CD14-positive monocyte (primary cell): Measurements from ENCODE around the gene STRBP. TPM values are rescaled to one million over a fixed set of nuclear protein-coding genes. Genes with fewer than 3 reads are reported as not detected.

Experiments
- DNase-seq, 3 donors: peaks; one replicate each; pipeline ENCODE4 v3.0.0-alpha.2; 2011 to 2022
- H2AFZ ChIP-seq: 2 replicates; pipeline ENCODE4 v1.6.0; 2012; ENCODE audit warnings: mild to moderate bottlenecking, low read depth, low read length, inconsistent platforms; ENCODE audit not compliant: insufficient read depth, poor library complexity, severe bottlenecking
- H3K27ac ChIP-seq, 2 donors: 1 replicate in 1 of 2; 2 replicates in 1 of 2; pipeline ENCODE4 v1.5.1; 2012 to 2013; ENCODE audit warnings: low read length in 2 of 2, control low read depth in 1 of 2, inconsistent platforms in 1 of 2, low read depth in 1 of 2, mild to moderate bottlenecking in 1 of 2
- H3K27me3 ChIP-seq, 2 donors: one replicate each; pipeline versions ENCODE4 v1.6.0 to v1.6.1; 2011 to 2013; ENCODE audit warnings: low read length in 2 of 2; ENCODE audit not compliant: control insufficient read depth in 2 of 2, insufficient read depth in 2 of 2
- H3K36me3 ChIP-seq, 2 donors: replicated peaks in 1 of 2; 1 replicate in 1 of 2; 2 replicates in 1 of 2; pipeline versions ENCODE4 v1.5.1 to v1.6.1; 2012 to 2013; ENCODE audit warnings: low read length in 2 of 2, control low read depth in 1 of 2, inconsistent platforms in 1 of 2, mild to moderate bottlenecking in 1 of 2; ENCODE audit not compliant: insufficient read depth in 2 of 2, control insufficient read depth in 1 of 2
- H3K4me1 ChIP-seq, 2 donors: 1 replicate in 1 of 2; 2 replicates in 1 of 2; pipeline versions ENCODE4 v1.5.1 to v1.6.1; 2012 to 2013; ENCODE audit warnings: low read length in 2 of 2, control low read depth in 1 of 2, inconsistent platforms in 1 of 2, mild to moderate bottlenecking in 1 of 2, moderate library complexity in 1 of 2; ENCODE audit not compliant: insufficient read depth in 2 of 2, control insufficient read depth in 1 of 2
- H3K4me2 ChIP-seq: replicated peaks from 2 replicates; pipeline ENCODE3; 2012; ENCODE audit warnings: low read length, moderate library complexity, mild to moderate bottlenecking; ENCODE audit not compliant: poor library complexity, severe bottlenecking; ENCODE audit errors: extremely low read depth
- H3K4me3 ChIP-seq, 3 experiments: fragments of 200-600 bp in 1 of 3; sonication (generic) in 1 of 3; replicated peaks in 1 of 3; 1 replicate in 2 of 3; 2 replicates in 1 of 3; pipeline ENCODE4 v1.5.1; 2011 to 2013; ENCODE audit warnings: low read length in 3 of 3, mild to moderate bottlenecking in 3 of 3, control low read depth in 2 of 3, low read depth in 2 of 3, inconsistent platforms in 1 of 3, moderate library complexity in 1 of 3
- H3K79me2 ChIP-seq: 2 replicates; pipeline ENCODE4 v1.6.0; 2012; ENCODE audit warnings: mild to moderate bottlenecking, control low read depth, inconsistent platforms, low read length, moderate library complexity; ENCODE audit not compliant: insufficient read depth
- H3K9ac ChIP-seq: 2 replicates; pipeline ENCODE4 v1.6.0; 2017; ENCODE audit warnings: low read length, mild to moderate bottlenecking; ENCODE audit not compliant: insufficient read depth, poor library complexity, severe bottlenecking
- H3K9me3 ChIP-seq, 2 donors: replicated peaks in 1 of 2; 1 replicate in 1 of 2; 2 replicates in 1 of 2; pipeline versions ENCODE4 v1.5.1 to v1.6.1; 2012 to 2013; ENCODE audit warnings: low read length in 2 of 2, control low read depth in 1 of 2; ENCODE audit not compliant: control insufficient read depth in 1 of 2, insufficient read depth in 1 of 2
- H4K20me1 ChIP-seq: 2 replicates; pipeline ENCODE4 v1.6.0; 2012; ENCODE audit warnings: mild to moderate bottlenecking, low read length, control low read depth, moderate library complexity; ENCODE audit not compliant: insufficient read depth
- H3K27ac Mint-ChIP-seq, 7 donors: one replicate each; pipeline ENCODE4 v1.8.0; 2020; ENCODE audit warnings: mild to moderate bottlenecking in 7 of 7, mixed read lengths in 7 of 7, moderate library complexity in 6 of 7, inconsistent platforms in 2 of 7
- H3K27me3 Mint-ChIP-seq, 3 donors: one replicate each; pipeline ENCODE4 v1.8.0; 2021 to 2022; ENCODE audit warnings: low read depth in 3 of 3, mild to moderate bottlenecking in 3 of 3, mixed read lengths in 3 of 3, moderate library complexity in 3 of 3, inconsistent platforms in 1 of 3
- H3K36me3 Mint-ChIP-seq, 2 donors: one replicate each; pipeline ENCODE4 v1.8.0; 2020; ENCODE audit warnings: mixed read lengths in 2 of 2, inconsistent platforms in 1 of 2, mild to moderate bottlenecking in 1 of 2
- H3K4me1 Mint-ChIP-seq: one replicate; pipeline ENCODE4 v1.8.0; 2020; ENCODE audit warnings: mild to moderate bottlenecking, mixed read lengths
- H3K4me3 Mint-ChIP-seq, 2 donors: one replicate each; pipeline ENCODE4 v1.8.0; 2020; ENCODE audit warnings: mild to moderate bottlenecking in 2 of 2, mixed read lengths in 2 of 2, moderate library complexity in 1 of 2
- H3K9me3 Mint-ChIP-seq, 7 donors: one replicate each; pipeline ENCODE4 v1.8.0; 2020 to 2022; ENCODE audit warnings: mixed read lengths in 7 of 7, mild to moderate bottlenecking in 6 of 7, moderate library complexity in 6 of 7, inconsistent platforms in 2 of 7
- WGBS: methylation state at CpG from one replicate; pipeline ENCODE4 v1.1.5; 2013; ENCODE audit warnings: missing lambda C conversion rate; ENCODE audit not compliant: insufficient coverage; 5-methylcytosine and 5-hydroxymethylcytosine counted together
- intact Hi-C, 2 donors: fragments of 100-400 bp; cut with micrococcal nuclease; formaldehyde crosslinking; loops; one replicate each; pipeline versions ENCODE4 v1.15.0 to v1.15.1; 2023
- polyA plus RNA-seq, 3 donors: library from polyadenylated mRNA; depleted of rRNA in 1 of 3; unstranded in 2 of 3; stranded (reverse) in 1 of 3; fragments of 300-500 nt in 2 of 3; fragments of >200 nt in 1 of 3; fragmentation: Illumina TruSeq in 2 of 3; gene quantifications; 1 replicate in 2 of 3; 2 replicates in 1 of 3; pipeline ENCODE4 v1.2.3, GENCODE V29; 2012 to 2021
- TF ChIP-seq, protein P1 (sequence below): fragments of 200-600 bp; IDR thresholded peaks from one replicate; pipeline ENCODE4 v1.8.0; 2022; ENCODE audit warnings: antibody characterized with exemption, mild to moderate bottlenecking

Gene STRBP
- polyA plus RNA-seq, 3 donors: 0.97 to 1.9 (median 1.9) TPM

DNA sequence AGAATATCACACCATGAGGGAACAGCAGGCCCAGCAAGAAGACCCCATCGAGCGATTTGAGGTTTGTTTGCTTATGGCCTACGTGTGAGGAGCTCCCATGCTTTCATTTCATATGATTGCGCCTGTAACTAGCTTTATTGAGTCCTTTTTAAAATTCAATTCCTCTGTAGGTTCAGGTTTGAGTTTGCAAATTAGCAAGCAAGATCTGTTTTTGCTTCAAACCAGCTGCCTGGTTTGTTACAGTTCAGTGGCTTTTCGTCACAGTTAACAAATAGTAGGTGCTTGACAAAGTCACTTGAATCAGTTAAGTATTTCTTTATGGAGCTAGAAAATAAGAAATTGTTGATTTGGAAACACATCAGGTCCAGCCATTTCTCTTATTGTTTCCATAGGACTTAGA is 178.6 kb downstream of the STRBP start:
- no peaks in the 10 kb centered on the region for H3K9me3 ChIP-seq
- H3K4me3 ChIP-seq: no peak overlapping the region
- H3K4me1 ChIP-seq: no peaks in the 10 kb centered on the region
- no peaks in the 10 kb centered on the region for H3K27me3 ChIP-seq
- Mint-ChIP-seq H3K27me3 (no peaks in the 10 kb centered on the region), H3K9me3 (peaks cover 0 to 1% (median 0%) of the 10 kb centered on the region in 7 donors), H3K36me3 (peaks cover 81 to 91% of the 10 kb centered on the region in 2 donors), H3K4me1 (no peaks in the 10 kb centered on the region), H3K27ac (no peak overlapping the region), H3K4me3 (no peak overlapping the region)
- H3K9ac ChIP-seq: no peak overlapping the region
- WGBS: 100% methylated on average over 2 of the region's 5 CpGs
- intact Hi-C loops: no loop called here
- no peak overlapping the region for H3K27ac ChIP-seq
- no peaks in the 10 kb centered on the region for H4K20me1 ChIP-seq
- no peak overlapping the region for H2AFZ ChIP-seq
- no peaks in the 10 kb centered on the region for H3K79me2 ChIP-seq
- H3K36me3 ChIP-seq: peaks cover 80 to 98% of the 10 kb centered on the region in 2 donors
- no peak for DNase-seq
- H3K4me2 ChIP-seq: no peak overlapping the region
- TF ChIP-seq, protein P1, sequence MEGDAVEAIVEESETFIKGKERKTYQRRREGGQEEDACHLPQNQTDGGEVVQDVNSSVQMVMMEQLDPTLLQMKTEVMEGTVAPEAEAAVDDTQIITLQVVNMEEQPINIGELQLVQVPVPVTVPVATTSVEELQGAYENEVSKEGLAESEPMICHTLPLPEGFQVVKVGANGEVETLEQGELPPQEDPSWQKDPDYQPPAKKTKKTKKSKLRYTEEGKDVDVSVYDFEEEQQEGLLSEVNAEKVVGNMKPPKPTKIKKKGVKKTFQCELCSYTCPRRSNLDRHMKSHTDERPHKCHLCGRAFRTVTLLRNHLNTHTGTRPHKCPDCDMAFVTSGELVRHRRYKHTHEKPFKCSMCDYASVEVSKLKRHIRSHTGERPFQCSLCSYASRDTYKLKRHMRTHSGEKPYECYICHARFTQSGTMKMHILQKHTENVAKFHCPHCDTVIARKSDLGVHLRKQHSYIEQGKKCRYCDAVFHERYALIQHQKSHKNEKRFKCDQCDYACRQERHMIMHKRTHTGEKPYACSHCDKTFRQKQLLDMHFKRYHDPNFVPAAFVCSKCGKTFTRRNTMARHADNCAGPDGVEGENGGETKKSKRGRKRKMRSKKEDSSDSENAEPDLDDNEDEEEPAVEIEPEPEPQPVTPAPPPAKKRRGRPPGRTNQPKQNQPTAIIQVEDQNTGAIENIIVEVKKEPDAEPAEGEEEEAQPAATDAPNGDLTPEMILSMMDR: no peak

DNA sequence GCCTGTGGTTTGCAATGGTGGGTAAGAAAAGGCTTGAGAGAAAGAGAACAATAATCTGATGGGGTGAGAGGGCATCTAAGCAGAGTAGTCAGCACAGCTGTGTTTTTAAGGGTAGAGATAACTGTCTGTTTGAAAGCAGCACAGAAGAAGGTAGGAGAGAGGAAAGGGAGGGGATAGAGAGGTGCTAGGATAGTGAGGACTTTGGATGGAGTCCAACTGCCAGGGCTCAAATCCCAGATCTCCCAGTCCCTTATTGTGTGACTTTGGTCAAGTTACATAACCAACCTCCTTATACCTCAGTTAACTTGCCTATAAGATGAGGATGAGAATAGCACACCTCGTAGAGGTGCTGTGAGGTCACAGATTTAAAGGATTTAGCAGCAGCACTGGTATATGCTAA is 179.3 kb downstream of the STRBP start:
- H3K36me3 ChIP-seq: peaks cover 84 to 100% of the 10 kb centered on the region in 2 donors

More for the DNA sequence above, 179.3 kb downstream of the STRBP start:
- H3K9me3 Mint-ChIP-seq: peaks cover 0 to 1% (median 0%) of the 10 kb centered on the region in 7 donors
- H3K4me3 ChIP-seq: no peak overlapping the region
- H3K36me3 Mint-ChIP-seq: peaks cover 86 to 95% of the 10 kb centered on the region in 2 donors
- no peak overlapping the region for H3K4me3 Mint-ChIP-seq
- no peak overlapping the region for H3K27ac Mint-ChIP-seq
- no peak overlapping the region for H3K9ac ChIP-seq
- no peaks in the 10 kb centered on the region for H3K4me1 Mint-ChIP-seq
- no peaks in the 10 kb centered on the region for H3K27me3 Mint-ChIP-seq
- no peak overlapping the region for H2AFZ ChIP-seq
- H3K27ac ChIP-seq: no peak overlapping the region
- TF ChIP-seq, protein P1: no peak
- H3K79me2 ChIP-seq: no peaks in the 10 kb centered on the region
- H3K9me3 ChIP-seq: no peaks in the 10 kb centered on the region
- intact Hi-C loops: no loop called here
- no peak for DNase-seq
- no peak overlapping the region for H3K4me2 ChIP-seq
- H3K27me3 ChIP-seq: no peaks in the 10 kb centered on the region
- 100% methylated on average over 1 of the region's 1 CpG for WGBS
- H3K4me1 ChIP-seq: no peaks in the 10 kb centered on the region
- H4K20me1 ChIP-seq: no peaks in the 10 kb centered on the region
